ENCODE results near the gene LYPD6B. TPM values are rescaled to one million over a fixed set of nuclear protein-coding genes. Genes with fewer than 3 reads are reported as not detected.

LYPD6B gene
- total RNA-seq, 1 experiment from 2014 or later = 2.0 TPM

- Mint-ChIP-seq H3K27ac (peak overlapping the region in 2 of 3 experiments; percentile 92 to 95; a peak in 5 of 7 replicates), H3K9me3 (peaks cover 6 to 25% of the 10 kb centered on the region in 2 experiments)
These were observed 39.7 kb upstream of the LYPD6B start for GRCh38 chr2:148998831-148999200.

More at GRCh38 chr2:148998831-148999200, 39.7 kb upstream of the LYPD6B start:
- no peak overlapping the region for H3K27ac ChIP-seq (ENCODE audit: insufficient read length, low read depth, low read length)
- no peak overlapping the region for H2BK12ac ChIP-seq (ENCODE audit: insufficient read length, low read depth, low read length)
- no peak overlapping the region for H2BK5ac ChIP-seq (ENCODE audit: insufficient read length, low read length)
- peaks cover 16% of the 10 kb centered on the region for H3K4me1 ChIP-seq (ENCODE audit: insufficient read depth, low read length)
- H3K14ac ChIP-seq (ENCODE audit: insufficient read depth, low read length) = no peak overlapping the region
- no peak overlapping the region for H4K91ac ChIP-seq (ENCODE audit: insufficient read length, low read depth, low read length)
- H3K9me3 ChIP-seq (ENCODE audit: control insufficient read depth, low read depth, low read length) = peaks cover 13% of the 10 kb centered on the region
- H2AK5ac ChIP-seq (ENCODE audit: insufficient read length, low read length) = no peak overlapping the region
- peak overlapping the region; percentile 80 for H3K4me2 ChIP-seq (ENCODE audit: insufficient read depth, insufficient read length, low read length)
- H2BK120ac ChIP-seq (ENCODE audit: low read depth, low read length, poor library complexity, severe bottlenecking) = no peak overlapping the region
- no peak overlapping the region for H2AFZ ChIP-seq (ENCODE audit: low read length)
- H3K27me3 ChIP-seq (ENCODE audit: insufficient read depth, low read length) = no peaks in the 10 kb centered on the region
- H3K18ac ChIP-seq (ENCODE audit: insufficient read length, low read depth, low read length) = no peak overlapping the region
- no peak overlapping the region for H4K8ac ChIP-seq (replicated peaks; ENCODE audit: insufficient read length, low read depth, low read length)
- H3K36me3 Mint-ChIP-seq (ENCODE audit: insufficient read depth in 1 of 3, low read depth in 3 of 3) = peaks cover 55 to 70% (median 59%) of the 10 kb centered on the region in 3 experiments
- no peak overlapping the region for H2BK15ac ChIP-seq (ENCODE audit: low read depth, low read length)
- no peak overlapping the region for H2BK20ac ChIP-seq (ENCODE audit: low read depth, low read length, poor library complexity, severe bottlenecking)
- no peaks in the 10 kb centered on the region for H3K27me3 Mint-ChIP-seq (ENCODE audit: low read depth)
- WGBS (ENCODE audit: extremely low coverage, insufficient read length, low lambda C conversion rate) = no CpG with 5 or more reads among the region's 4 CpGs
- H4K20me1 ChIP-seq (ENCODE audit: control insufficient read depth, insufficient read depth, insufficient read length) = no peaks in the 10 kb centered on the region
- no peak overlapping the region for H4K5ac ChIP-seq (ENCODE audit: insufficient read length, low read depth, low read length)
- H3K23me2 ChIP-seq (ENCODE audit: insufficient read length, low read depth, low read length, poor library complexity, severe bottlenecking) = peaks cover 3% of the 10 kb centered on the region
- no peaks in the 10 kb centered on the region for H3K79me1 ChIP-seq (ENCODE audit: insufficient read depth, low read depth, low read length, poor library complexity, severe bottlenecking)
- peak overlapping the region; percentile 48 to 73; a peak in 3 of 5 replicates for H3K4me3 Mint-ChIP-seq
- H3K79me2 ChIP-seq (ENCODE audit: insufficient read depth, low read length) = no peaks in the 10 kb centered on the region
- H3K4me1 Mint-ChIP-seq = peaks cover 49 to 50% of the 10 kb centered on the region in 2 experiments
- no peak overlapping the region for H3K56ac ChIP-seq (ENCODE audit: insufficient read length, low read depth, low read length)
- H3K23ac ChIP-seq (ENCODE audit: insufficient read length, low read depth, low read length) = no peak overlapping the region
- no peak for TF ChIP-seq CTCF (conservative IDR thresholded peaks at IDR 0.05)
- H3T11ph ChIP-seq (ENCODE audit: low read length) = no peak overlapping the region
- H3K4ac ChIP-seq (ENCODE audit: low read depth, low read length) = no peak overlapping the region
- no peak overlapping the region for H3K9ac ChIP-seq (ENCODE audit: extremely low read depth, insufficient read length, low read length)
- DNase-seq = no peak

Data from H9 (cell line).